ENCODE data around the gene TPCN1.

- TF ChIP-seq, protein P1, sequence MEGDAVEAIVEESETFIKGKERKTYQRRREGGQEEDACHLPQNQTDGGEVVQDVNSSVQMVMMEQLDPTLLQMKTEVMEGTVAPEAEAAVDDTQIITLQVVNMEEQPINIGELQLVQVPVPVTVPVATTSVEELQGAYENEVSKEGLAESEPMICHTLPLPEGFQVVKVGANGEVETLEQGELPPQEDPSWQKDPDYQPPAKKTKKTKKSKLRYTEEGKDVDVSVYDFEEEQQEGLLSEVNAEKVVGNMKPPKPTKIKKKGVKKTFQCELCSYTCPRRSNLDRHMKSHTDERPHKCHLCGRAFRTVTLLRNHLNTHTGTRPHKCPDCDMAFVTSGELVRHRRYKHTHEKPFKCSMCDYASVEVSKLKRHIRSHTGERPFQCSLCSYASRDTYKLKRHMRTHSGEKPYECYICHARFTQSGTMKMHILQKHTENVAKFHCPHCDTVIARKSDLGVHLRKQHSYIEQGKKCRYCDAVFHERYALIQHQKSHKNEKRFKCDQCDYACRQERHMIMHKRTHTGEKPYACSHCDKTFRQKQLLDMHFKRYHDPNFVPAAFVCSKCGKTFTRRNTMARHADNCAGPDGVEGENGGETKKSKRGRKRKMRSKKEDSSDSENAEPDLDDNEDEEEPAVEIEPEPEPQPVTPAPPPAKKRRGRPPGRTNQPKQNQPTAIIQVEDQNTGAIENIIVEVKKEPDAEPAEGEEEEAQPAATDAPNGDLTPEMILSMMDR (IDR thresholded peaks at IDR 0.05 in 8 of 11, conservative IDR thresholded peaks at IDR 0.05 in 3 of 11) = no peak
- no peak for TF ChIP-seq POLR2AphosphoS5 (IDR thresholded peaks at IDR 0.05)
Measured at GRCh38 chr12:113242560-113242959, 21.3 kb downstream of the TPCN1 start.

Measured in spleen (tissue), 7 donors.